ENCODE measurements around the gene CRHBP.
"Not testable (repeated sequence)": the region's sequence is repeated elsewhere in the genome, so short reads cannot be mapped to it uniquely, and the experiment has no call there.

Gene CRHBP

GRCh38 chr5:76952795-76953536 lies at the start of gene CRHBP:
CRHBP (plus strand) TSS chr5:76953045; CDS start chr5:76953135, 90 bp downstream.
- DNase-seq = no peak

- no peak for DNase-seq
Observed at GRCh38 chr5:76908166-76908565, 44.7 kb upstream of the CRHBP start.

- not testable (repeated sequence) for DNase-seq
Observed at GRCh38 chr5:76910344-76910933, 42.4 kb upstream of the CRHBP start.

- DNase-seq = not testable (repeated sequence)
Observed at GRCh38 chr5:76914671-76915070, 38.2 kb upstream of the CRHBP start.

- no peak for DNase-seq
Observed at GRCh38 chr5:76918539-76918938, 34.3 kb upstream of the CRHBP start.

GRCh38 chr5:76920491-76920890 lies 32.4 kb upstream of the CRHBP start:
- DNase-seq = no peak

GRCh38 chr5:76926329-76927105 lies 26.3 kb upstream of the CRHBP start:
- no peak for DNase-seq

- DNase-seq = no peak
Observed at GRCh38 chr5:76927961-76928360, 24.9 kb upstream of the CRHBP start.

GRCh38 chr5:76930083-76930482 lies 22.8 kb upstream of the CRHBP start:
- DNase-seq = no peak

GRCh38 chr5:76938177-76938576 lies 14.7 kb upstream of the CRHBP start:
- no peak for DNase-seq

- no peak for DNase-seq
Observed at GRCh38 chr5:76941000-76941399, 11.8 kb upstream of the CRHBP start.

GRCh38 chr5:76941442-76941841 lies 11.4 kb upstream of the CRHBP start:
- DNase-seq = no peak

- DNase-seq = no peak
Observed at GRCh38 chr5:76942581-76942980, 10.3 kb upstream of the CRHBP start.

- no peak for DNase-seq
Observed at GRCh38 chr5:76943006-76943405, 9.8 kb upstream of the CRHBP start.

- no peak for DNase-seq
Observed at GRCh38 chr5:76944638-76945037, 8.2 kb upstream of the CRHBP start.

- not testable (repeated sequence) for DNase-seq
Observed at GRCh38 chr5:76945238-76945637, 7.6 kb upstream of the CRHBP start.

GRCh38 chr5:76946090-76946489 lies 6.8 kb upstream of the CRHBP start:
- no peak for DNase-seq

GRCh38 chr5:76947082-76947503 lies 5.8 kb upstream of the CRHBP start:
- DNase-seq = no peak

- no peak for DNase-seq
Observed at GRCh38 chr5:76953551-76954382, 922 bp downstream of the CRHBP start.

- no peak for DNase-seq
Observed at GRCh38 chr5:76954383-76954763, 1.5 kb downstream of the CRHBP start.

- DNase-seq = no peak
Observed at GRCh38 chr5:76956033-76956432, 3.2 kb downstream of the CRHBP start.

- no peak for DNase-seq
Observed at GRCh38 chr5:76958991-76959767, 6.3 kb downstream of the CRHBP start.

Data from right hindlimb (tissue), 1 donor.